GM18508 (cell line): ENCODE results near the gene PCDHGA9.
"Not testable (repeated sequence)": the region's sequence is repeated elsewhere in the genome, so short reads cannot be mapped to it uniquely, and the experiment has no call there.

ENCODE experiments used
- ATAC-seq: cut with Tn5 transposase; IDR thresholded peaks from one replicate; pipeline ENCODE4 v1.9.1; 2021; ENCODE audit warnings: moderate number of reproducible peaks; ENCODE audit not compliant: insufficient read depth, unreplicated experiment

PCDHGA9 gene

GRCh38 chr5:141402553-141403243 lies at the start of gene PCDHGA9:
TSS of gene PCDHGA9 (plus strand) at chr5:141402778. CDS start at chr5:141402953, 175 bp downstream.
- no peak for ATAC-seq

- no peak for ATAC-seq
These were observed 47.6 kb upstream of the PCDHGA9 start, which contains the start of gene PCDHGA4 for GRCh38 chr5:141354900-141355469. TSS of gene PCDHGA4 (plus strand) at chr5:141355021. CDS start at chr5:141355108, 87 bp downstream.

- ATAC-seq: no peak
These were observed 46.9 kb upstream of the PCDHGA9 start for GRCh38 chr5:141355641-141356040.

- no peak for ATAC-seq
These were observed 46.4 kb upstream of the PCDHGA9 start for GRCh38 chr5:141356133-141356532.

- no peak for ATAC-seq
These were observed 45.6 kb upstream of the PCDHGA9 start for GRCh38 chr5:141356950-141357349.

- ATAC-seq: no peak
These were observed 42.7 kb upstream of the PCDHGA9 start, which contains the start of gene PCDHGB2 for GRCh38 chr5:141359790-141360426. TSS of gene PCDHGB2 (plus strand) at chr5:141359994. CDS start at chr5:141360136, 142 bp downstream.

- ATAC-seq: no peak
These were observed 41.9 kb upstream of the PCDHGA9 start for GRCh38 chr5:141360685-141361084.

GRCh38 chr5:141362719-141363118 lies 39.9 kb upstream of the PCDHGA9 start:
- ATAC-seq: no peak

GRCh38 chr5:141363952-141364660 lies 38.5 kb upstream of the PCDHGA9 start, which contains the start of gene PCDHGA5:
TSS of gene PCDHGA5 (plus strand) at chr5:141364162. CDS start at chr5:141364331, 169 bp downstream.
- no peak for ATAC-seq

- no peak for ATAC-seq
These were observed 36.3 kb upstream of the PCDHGA9 start for GRCh38 chr5:141366016-141366896.

- peak; percentile 96 for ATAC-seq
These were observed 32.4 kb upstream of the PCDHGA9 start, which contains the start of gene PCDHGB3 for GRCh38 chr5:141369994-141370848. TSS of gene PCDHGB3 (plus strand) at chr5:141370242. CDS start at chr5:141370395, 153 bp downstream.

- no peak for ATAC-seq
These were observed 30.8 kb upstream of the PCDHGA9 start for GRCh38 chr5:141371572-141372475.

GRCh38 chr5:141373673-141374317 lies 28.8 kb upstream of the PCDHGA9 start, which contains the start of gene PCDHGA6:
TSS of gene PCDHGA6 (plus strand) at chr5:141373891. CDS start at chr5:141374084, 193 bp downstream.
- no peak for ATAC-seq

GRCh38 chr5:141374627-141375026 lies 28.0 kb upstream of the PCDHGA9 start:
- ATAC-seq: no peak

GRCh38 chr5:141375444-141376155 lies 27.0 kb upstream of the PCDHGA9 start:
- not testable (repeated sequence) for ATAC-seq
